IMR-90 (cell line): ENCODE results near the gene C1GALT1. TPM values are rescaled to one million over a fixed set of nuclear protein-coding genes. Genes with fewer than 3 reads are reported as not detected.

Source experiments
- ATAC-seq: fragments of 200-7000 bp; cut with Tn5 transposase; 2 replicates; pipeline ENCODE4 v1.9.1; 2020; ENCODE audit warnings: low read depth, mild to moderate bottlenecking, moderate library complexity
- BruUV-seq: library from RNA; stranded (reverse); fragments of 400-500 nt; replicated peaks from 2 replicates; lab custom pipeline; 2021; lab: Mats Ljungman, UMichigan
- CTCF ChIA-PET: fragments of 300-600 bp; formaldehyde crosslinking; extraction: SDS; loops from one replicate; lab custom pipeline; 2021; ENCODE audit warnings: antibody characterized with exemption; lab: Yijun Ruan, JAX
- POLR2A ChIA-PET: fragments of 300-600 bp; sonication (Branson Sonifier 250); formaldehyde crosslinking; loops from one replicate; lab custom pipeline; 2022; ENCODE audit warnings: antibody characterized with exemption; ENCODE audit not compliant: unreplicated experiment; lab: Charles Lee
- DNase-seq: peaks from one replicate; pipeline ENCODE4 v3.0.0; 2013
- H2AFZ ChIP-seq: replicated peaks from 2 replicates; pipeline ENCODE3; 2013; ENCODE audit warnings: low read length, mild to moderate bottlenecking; ENCODE audit not compliant: poor library complexity
- H2AK5ac ChIP-seq: 2 replicates; pipeline ENCODE4 v1.6.1; 2013; ENCODE audit warnings: low read depth, low read length, inconsistent platforms
- H2AK9ac ChIP-seq: replicated peaks from 2 replicates; pipeline ENCODE3; 2013; ENCODE audit warnings: mild to moderate bottlenecking, low read depth, low read length, moderate library complexity; ENCODE audit not compliant: poor library complexity
- H2BK120ac ChIP-seq: 2 replicates; pipeline ENCODE4 v1.6.1; 2013; ENCODE audit warnings: low read depth, low read length, inconsistent platforms
- H2BK15ac ChIP-seq: 3 replicates; pipeline ENCODE4 v1.6.1; 2013; ENCODE audit warnings: low read depth, low read length, inconsistent platforms
- H2BK20ac ChIP-seq: 2 replicates; pipeline ENCODE4 v1.6.1; 2013; ENCODE audit warnings: low read depth, mild to moderate bottlenecking, inconsistent platforms, low read length, moderate library complexity
- H2BK5ac ChIP-seq: 2 replicates; pipeline ENCODE4 v1.6.1; 2013; ENCODE audit warnings: mild to moderate bottlenecking, low read depth, low read length, inconsistent platforms; ENCODE audit not compliant: poor library complexity, severe bottlenecking
- H3K14ac ChIP-seq: replicated peaks from 2 replicates; pipeline ENCODE4 v1.6.1; 2013; ENCODE audit warnings: low read depth, low read length, inconsistent platforms
- H3K18ac ChIP-seq: 2 replicates; pipeline ENCODE4 v1.6.1; 2013; ENCODE audit warnings: low read depth, low read length, control low read depth
- H3K23ac ChIP-seq: 2 replicates; pipeline ENCODE4 v1.6.1; 2013; ENCODE audit warnings: low read depth, low read length, inconsistent platforms
- H3K27ac ChIP-seq: 2 replicates; pipeline ENCODE4 v1.5.1; 2013; ENCODE audit warnings: mild to moderate bottlenecking, control low read depth, low read length; ENCODE audit not compliant: insufficient read depth
- H3K27me3 ChIP-seq: 2 replicates; pipeline ENCODE4 v1.6.1; 2013; ENCODE audit warnings: low read length; ENCODE audit not compliant: control insufficient read depth, insufficient read depth
- H3K36me3 ChIP-seq: 2 replicates; pipeline ENCODE4 v1.6.1; 2013; ENCODE audit warnings: low read length, mixed read lengths; ENCODE audit not compliant: control insufficient read depth, insufficient read depth
- H3K4ac ChIP-seq: 2 replicates; pipeline ENCODE4 v1.6.1; 2013; ENCODE audit warnings: low read depth, low read length, inconsistent platforms
- H3K4me1 ChIP-seq: 2 replicates; pipeline ENCODE4 v1.6.1; 2013; ENCODE audit warnings: low read length, mixed read lengths; ENCODE audit not compliant: control insufficient read depth, insufficient read depth
- H3K4me2 ChIP-seq: 2 replicates; pipeline ENCODE4 v1.6.1; 2013; ENCODE audit warnings: low read depth, mild to moderate bottlenecking, control low read depth, low read length, moderate library complexity
- H3K4me3 ChIP-seq: 2 replicates; pipeline ENCODE4 v1.5.1; 2013; ENCODE audit warnings: low read depth, mild to moderate bottlenecking, control low read depth, low read length, moderate library complexity; ENCODE audit not compliant: insufficient read depth
- H3K56ac ChIP-seq: 2 replicates; pipeline ENCODE4 v1.6.1; 2013; ENCODE audit warnings: low read length, inconsistent platforms; ENCODE audit not compliant: insufficient read depth; ENCODE audit errors: extremely low read depth
- H3K79me1 ChIP-seq, 2 experiments: 2 replicates each; pipeline ENCODE4 v1.6.1; 2013; ENCODE audit warnings: low read length in 2 of 2, inconsistent platforms in 1 of 2, low read depth in 1 of 2
- H3K9ac ChIP-seq: 2 replicates; pipeline ENCODE4 v1.6.1; 2013; ENCODE audit warnings: low read depth, low read length, control low read depth
- H3K9me1 ChIP-seq: 2 replicates; pipeline ENCODE4 v1.6.1; 2013; ENCODE audit warnings: low read length, inconsistent platforms; ENCODE audit not compliant: insufficient read depth
- H3K9me3 ChIP-seq: 2 replicates; pipeline ENCODE4 v1.6.1; 2013; ENCODE audit warnings: low read length; ENCODE audit not compliant: control insufficient read depth, insufficient read depth
- H4K20me1 ChIP-seq: 2 replicates; pipeline ENCODE4 v1.6.1; 2013; ENCODE audit warnings: low read length, inconsistent platforms; ENCODE audit not compliant: insufficient read depth
- H4K5ac ChIP-seq: 2 replicates; pipeline ENCODE4 v1.6.1; 2013; ENCODE audit warnings: mild to moderate bottlenecking, low read depth, low read length, control low read depth
- H4K8ac ChIP-seq, 2 experiments: 2 replicates each; pipeline ENCODE4 v1.6.1; 2013; ENCODE audit warnings: low read depth in 2 of 2, low read length in 2 of 2, control low read depth in 1 of 2, inconsistent platforms in 1 of 2
- H4K91ac ChIP-seq: 2 replicates; pipeline ENCODE4 v1.6.1; 2013; ENCODE audit warnings: low read depth, low read length, inconsistent platforms; ENCODE audit not compliant: insufficient read depth
- BHLHE40 ChIP-seq: fragments of 150-350 bp; IDR thresholded peaks from 2 replicates; pipeline ENCODE4 v1.6.1; 2016; ENCODE audit warnings: mild to moderate bottlenecking, low read depth, low read length
- CHD1 ChIP-seq: IDR thresholded peaks from 2 replicates; pipeline ENCODE4 v1.6.1; 2012; ENCODE audit warnings: low read depth, low read length, improper control_type of control experiment
- CTCF ChIP-seq: conservative IDR thresholded peaks from 2 replicates; pipeline ENCODE4 v1.5.1; 2012; ENCODE audit warnings: mild to moderate bottlenecking, low read depth, low read length, improper control_type of control experiment
- MAFK ChIP-seq: IDR thresholded peaks from 2 replicates; pipeline ENCODE4 v1.6.1; 2012; ENCODE audit warnings: low read depth, low read length, improper control_type of control experiment
- MXI1 ChIP-seq: IDR thresholded peaks from 2 replicates; pipeline ENCODE4 v1.6.1; 2012; ENCODE audit warnings: low read depth, mild to moderate bottlenecking, low read length, moderate library complexity, borderline replicate concordance
- NFE2L2 ChIP-seq: fragments of 150-350 bp; IDR thresholded peaks from 2 replicates; pipeline ENCODE4 v1.6.1; 2016; ENCODE audit warnings: low read depth, mild to moderate bottlenecking, low read length
- RAD21 ChIP-seq: IDR thresholded peaks from 2 replicates; pipeline ENCODE4 v1.6.1; 2012; ENCODE audit warnings: low read length, improper control_type of control experiment
- RCOR1 ChIP-seq: IDR thresholded peaks from 2 replicates; pipeline ENCODE4 v1.6.1; 2012; ENCODE audit warnings: mild to moderate bottlenecking, low read length, improper control_type of control experiment; ENCODE audit not compliant: insufficient replicate concordance
- RFX5 ChIP-seq: IDR thresholded peaks from 2 replicates; pipeline ENCODE4 v1.8.0; 2012; ENCODE audit warnings: low read depth, mild to moderate bottlenecking, low read length, moderate library complexity
- USF2 ChIP-seq: fragments of 150-350 bp; IDR thresholded peaks from 2 replicates; pipeline ENCODE4 v1.6.1; 2017; ENCODE audit warnings: mild to moderate bottlenecking, antibody characterized with exemption, low read length, low read depth
- WGBS, 2 experiments: methylation state at CpG; one replicate each; pipeline versions ENCODE4 v1.1.5 to v1.1.7; 2013; ENCODE audit warnings: missing lambda C conversion rate in 2 of 2; ENCODE audit not compliant: insufficient read length in 1 of 2; ENCODE audit errors: extremely low coverage in 2 of 2; 5-methylcytosine and 5-hydroxymethylcytosine counted together
- dilution Hi-C: fragments of 300-500 bp; cut with HindIII; formaldehyde crosslinking; loops from one replicate; pipeline ENCODE4 v1.14.3; 2018; ENCODE audit warnings: low sequenced_read_pairs; ENCODE audit not compliant: unreplicated experiment
- in situ Hi-C: fragments of 300-500 bp; cut with MboI; formaldehyde crosslinking; loops from 3 replicates; pipeline ENCODE4 v1.14.3; 2019; ENCODE audit warnings: low sequenced_read_pairs, inconsistent platforms, mixed read lengths
- intact Hi-C: fragments of 100-400 bp; cut with micrococcal nuclease; formaldehyde crosslinking; loops from 2 replicates; pipeline ENCODE4 v1.10.0; 2022
- polyA plus RNA-seq, 3 experiments: library from polyadenylated mRNA; depleted of rRNA; stranded (reverse); fragments of >200 nt; gene quantifications; 2 replicates each; pipeline ENCODE4 v1.2.3, GENCODE V29; 2012; ENCODE audit warnings: low replicate concordance in 1 of 3
- total RNA-seq: library from RNA; depleted of rRNA; stranded (reverse); fragments of >200 nt; gene quantifications from 2 replicates; pipeline ENCODE4 v1.2.3, GENCODE V29; 2012

Gene C1GALT1
- total and polyA plus RNA-seq, 2 of the 4 experiments (the other 2 are of a cell fraction): 11.6 to 12.2 TPM

- no peak overlapping the region for H3K23ac ChIP-seq
- H3K14ac ChIP-seq: no peak overlapping the region
- ChIA-PET CTCF (no interaction called here), POLR2A (no interaction called here)
- no peak overlapping the region for H2BK20ac ChIP-seq
- no peak overlapping the region for H2BK5ac ChIP-seq
- no peaks in the 10 kb centered on the region for H3K27me3 ChIP-seq
- no peak overlapping the region for H3K9ac ChIP-seq
- in situ Hi-C loops (no loop called here), dilution Hi-C loops (no loop called here), intact Hi-C loops (no loop called here)
- H3K4me3 ChIP-seq: no peak overlapping the region
- H3K4me1 ChIP-seq: no peaks in the 10 kb centered on the region
- no peak overlapping the region for H2AK5ac ChIP-seq
- H4K8ac ChIP-seq: no peak overlapping the region
- no peak overlapping the region for H3K4ac ChIP-seq
- no TSS peak for BruUV-seq
- no peak overlapping the region for H4K5ac ChIP-seq
- H3K4me2 ChIP-seq: no peak overlapping the region
- no peak overlapping the region for H2AFZ ChIP-seq
- no peak for DNase-seq
- no peaks in the 10 kb centered on the region for H3K9me1 ChIP-seq
- ATAC-seq: no peak
- no peaks in the 10 kb centered on the region for H3K36me3 ChIP-seq
- H3K79me1 ChIP-seq: no peaks in the 10 kb centered on the region
- H4K20me1 ChIP-seq: no peaks in the 10 kb centered on the region
- H3K56ac ChIP-seq: no peak overlapping the region
- no peak overlapping the region for H4K91ac ChIP-seq
- H3K18ac ChIP-seq: no peak overlapping the region
- H2AK9ac ChIP-seq: no peak overlapping the region
- no peak overlapping the region for H3K27ac ChIP-seq
- H2BK120ac ChIP-seq: no peak overlapping the region
- H2BK15ac ChIP-seq: no peak overlapping the region
- TF ChIP-seq RAD21: no peak
- TF ChIP-seq USF2: no peak
- TF ChIP-seq CTCF: no peak
- no peak for TF ChIP-seq MAFK
- no peak for TF ChIP-seq BHLHE40
- no peak for TF ChIP-seq CHD1
- no peak for TF ChIP-seq RFX5
- TF ChIP-seq NFE2L2: no peak
- TF ChIP-seq RCOR1: no peak
- TF ChIP-seq MXI1: no peak
- 90% methylated on average over 4 of the region's 11 CpGs; no CpG with 5 or more reads in 1 of the 2 experiments for WGBS, 2 experiments
- no peaks in the 10 kb centered on the region for H3K9me3 ChIP-seq
Observed at GRCh38 chr7:7152315-7152714, 30.0 kb upstream of the C1GALT1 start.
